Hepatocyte (in vitro differentiated cells): ENCODE measurements around the gene SLX4IP. TPM values are rescaled to one million over a fixed set of nuclear protein-coding genes. Genes with fewer than 3 reads are reported as not detected.

Experiments
- DNase-seq: peaks from one replicate; pipeline ENCODE4 v3.0.0-alpha.2; 2016; ENCODE audit warnings: low spot score
- H2AFZ ChIP-seq: fragments of 200-600 bp; sonication (generic); 2 replicates; pipeline ENCODE4 v1.6.0; 2016; ENCODE audit warnings: antibody characterized with exemption, mild to moderate bottlenecking
- H3K27ac ChIP-seq: fragments of 200-600 bp; sonication (generic); 2 replicates; pipeline ENCODE4 v1.5.1; 2016; ENCODE audit warnings: mild to moderate bottlenecking
- H3K27me3 ChIP-seq: fragments of 200-600 bp; sonication (generic); 2 replicates; pipeline ENCODE4 v1.6.1; 2016
- H3K36me3 ChIP-seq: fragments of 200-600 bp; sonication (generic); replicated peaks from 2 replicates; pipeline ENCODE4 v1.5.1; 2016; ENCODE audit warnings: low read depth; ENCODE audit not compliant: insufficient read depth
- H3K4me1 ChIP-seq: fragments of 200-600 bp; sonication (generic); 2 replicates; pipeline ENCODE4 v1.5.1; 2016; ENCODE audit warnings: mild to moderate bottlenecking, moderate library complexity; ENCODE audit not compliant: insufficient read depth
- H3K4me2 ChIP-seq: fragments of 200-600 bp; sonication (generic); 2 replicates; pipeline ENCODE4 v1.6.0; 2016
- H3K4me3 ChIP-seq: fragments of 200-600 bp; sonication (generic); 2 replicates; pipeline ENCODE4 v1.5.1; 2016; ENCODE audit warnings: mild to moderate bottlenecking
- H3K79me2 ChIP-seq: fragments of 200-600 bp; sonication (generic); 2 replicates; pipeline ENCODE4 v1.6.0; 2017; ENCODE audit warnings: mild to moderate bottlenecking
- H3K9me2 ChIP-seq: fragments of 200-600 bp; sonication (generic); replicated peaks from 2 replicates; pipeline ENCODE4 v1.6.0; 2017; ENCODE audit warnings: mild to moderate bottlenecking; ENCODE audit not compliant: insufficient read depth
- H3K9me3 ChIP-seq: fragments of 200-600 bp; sonication (generic); 2 replicates; pipeline ENCODE4 v1.5.1; 2016; ENCODE audit warnings: low read depth, mild to moderate bottlenecking
- H4K20me1 ChIP-seq: fragments of 200-600 bp; sonication (generic); 2 replicates; pipeline ENCODE4 v1.6.0; 2016; ENCODE audit warnings: mild to moderate bottlenecking; ENCODE audit not compliant: insufficient read depth, poor library complexity, severe bottlenecking
- CTCF ChIP-seq: fragments of 200-600 bp; sonication (generic); IDR thresholded peaks from 2 replicates; pipeline ENCODE4 v1.5.1; 2016; ENCODE audit warnings: antibody characterized with exemption, mild to moderate bottlenecking; ENCODE audit not compliant: poor library complexity
- EZH2 ChIP-seq: fragments of 200-600 bp; sonication (generic); IDR thresholded peaks from 2 replicates; pipeline ENCODE4 v1.6.1; 2016; ENCODE audit warnings: antibody characterized with exemption, mild to moderate bottlenecking, borderline replicate concordance
- EZH2phosphoT487 ChIP-seq: fragments of 200-600 bp; sonication (generic); IDR thresholded peaks from one replicate; pipeline ENCODE4 v1.6.1; 2018; ENCODE audit warnings: antibody characterized with exemption, mild to moderate bottlenecking, low read depth, moderate library complexity; ENCODE audit not compliant: unreplicated experiment, severe bottlenecking
- WGBS: methylation state at CpG from one replicate; pipeline ENCODE4 v1.1.6; 2016; ENCODE audit warnings: low lambda C conversion rate; ENCODE audit errors: missing lambda C conversion rate; 5-methylcytosine and 5-hydroxymethylcytosine counted together
- polyA plus RNA-seq: library from polyadenylated mRNA; unstranded; fragments of >200 nt; fragmentation: Nextera tagmentation; extraction: Ambion mirVana; gene quantifications from 2 replicates; pipeline ENCODE4 v1.2.1, GENCODE V29; 2016
- total RNA-seq: library from RNA; depleted of rRNA; stranded (reverse); fragments of >200 nt; gene quantifications from 2 replicates; pipeline ENCODE4 v1.2.3, GENCODE V29; 2014

SLX4IP gene
- total and polyA plus RNA-seq, 2 experiments from 2014 or later, result 2.9 to 5.7 TPM

GRCh38 chr20:10466855-10467254 is 31.8 kb downstream of the SLX4IP start:
- no peak for DNase-seq
- H3K9me2 ChIP-seq, result no peaks in the 10 kb centered on the region
- peak overlapping the region; percentile 26 for H3K4me2 ChIP-seq
- H3K4me1 ChIP-seq, result peaks cover 7% of the 10 kb centered on the region
- H2AFZ ChIP-seq, result no peak overlapping the region
- TF ChIP-seq CTCF, result no peak
- no peak for TF ChIP-seq EZH2phosphoT487
- no peak for TF ChIP-seq EZH2
- H4K20me1 ChIP-seq, result no peaks in the 10 kb centered on the region
- H3K27me3 ChIP-seq, result no peaks in the 10 kb centered on the region
- peak overlapping the region; percentile 9 for H3K27ac ChIP-seq
- 41% methylated on average over 3 of the region's 3 CpGs for WGBS
- H3K4me3 ChIP-seq, result no peak overlapping the region
- H3K36me3 ChIP-seq, result no peaks in the 10 kb centered on the region
- H3K9me3 ChIP-seq, result no peaks in the 10 kb centered on the region
- no peaks in the 10 kb centered on the region for H3K79me2 ChIP-seq

GRCh38 chr20:10467681-10468339 is 32.7 kb downstream of the SLX4IP start:
- no peaks in the 10 kb centered on the region for H3K36me3 ChIP-seq
- H3K4me3 ChIP-seq, result no peak overlapping the region
- H3K9me3 ChIP-seq, result no peaks in the 10 kb centered on the region
- H3K27ac ChIP-seq, result peak overlapping the region; percentile 9
- TF ChIP-seq EZH2phosphoT487, result no peak
- no peak for TF ChIP-seq CTCF
- TF ChIP-seq EZH2, result no peak
- no peak for DNase-seq
- no peak overlapping the region for H3K4me2 ChIP-seq
- no peaks in the 10 kb centered on the region for H3K9me2 ChIP-seq
- H3K79me2 ChIP-seq, result no peaks in the 10 kb centered on the region
- 64% methylated on average over 3 of the region's 3 CpGs for WGBS
- no peak overlapping the region for H2AFZ ChIP-seq
- H4K20me1 ChIP-seq, result no peaks in the 10 kb centered on the region
- no peaks in the 10 kb centered on the region for H3K27me3 ChIP-seq
- H3K4me1 ChIP-seq, result peaks cover 7% of the 10 kb centered on the region

- TF ChIP-seq EZH2phosphoT487 (no peak), EZH2 (no peak), CTCF (no peak)
- 69% methylated on average over 2 of the region's 2 CpGs for WGBS
- no peak overlapping the region for H3K4me2 ChIP-seq
Measured at GRCh38 chr20:10468340-10468845, 33.3 kb downstream of the SLX4IP start.

More at GRCh38 chr20:10468340-10468845, 33.3 kb downstream of the SLX4IP start:
- no peaks in the 10 kb centered on the region for H3K9me3 ChIP-seq
- H3K27ac ChIP-seq, result no peak overlapping the region
- no peaks in the 10 kb centered on the region for H4K20me1 ChIP-seq
- H3K4me1 ChIP-seq, result peaks cover 7% of the 10 kb centered on the region
- no peak for DNase-seq
- H3K4me3 ChIP-seq, result no peak overlapping the region
- no peaks in the 10 kb centered on the region for H3K36me3 ChIP-seq
- H3K27me3 ChIP-seq, result no peaks in the 10 kb centered on the region
- H3K9me2 ChIP-seq, result no peaks in the 10 kb centered on the region
- H3K79me2 ChIP-seq, result no peaks in the 10 kb centered on the region
- no peak overlapping the region for H2AFZ ChIP-seq
